ENCODE data around the gene MAPRE2.

MAPRE2 gene

DNA sequence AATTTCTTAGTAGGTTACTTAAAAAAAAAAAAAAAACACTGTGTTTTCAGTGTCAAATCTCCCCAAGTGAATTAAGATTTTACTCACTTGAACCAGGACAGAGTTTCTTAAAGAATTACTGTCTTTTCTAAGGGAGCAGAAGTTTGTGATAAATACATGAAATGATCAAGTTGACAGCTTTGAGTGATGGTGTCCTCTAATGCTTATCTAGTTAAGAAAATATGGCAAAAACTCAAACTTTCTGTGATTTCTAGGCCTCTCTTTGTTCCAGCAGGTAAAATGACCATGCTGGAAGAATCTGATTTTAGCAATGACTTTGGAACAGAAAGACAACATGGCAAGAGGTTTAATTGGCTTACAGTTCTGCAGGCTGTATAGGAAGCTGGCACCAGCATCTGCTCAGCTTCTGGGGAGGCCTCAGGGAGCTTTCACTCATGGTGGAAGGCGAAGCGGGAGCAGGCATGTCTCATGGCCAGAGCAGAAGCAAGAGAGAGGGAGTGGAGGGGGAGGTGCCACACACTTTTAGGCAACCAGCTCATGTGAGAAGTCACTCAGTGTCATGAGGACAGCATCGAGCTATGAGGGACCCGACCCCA lies 6.6 kb downstream of the MAPRE2 start:
- H3K4me1 ChIP-seq (ENCODE audit: control insufficient read depth in 2 of 2, insufficient read depth in 2 of 2, low read length in 2 of 2), result peaks cover 3 to 10% of the 10 kb centered on the region in 2 donors
- no peaks in the 10 kb centered on the region for H3K36me3 ChIP-seq (ENCODE audit: control insufficient read depth in 2 of 2, insufficient read depth in 2 of 2, low read length in 2 of 2)
- no peak overlapping the region for H3K27ac ChIP-seq (ENCODE audit: low read depth in 2 of 2, low read length in 2 of 2)
- H3K9me3 ChIP-seq (ENCODE audit: control insufficient read depth in 2 of 2, low read length in 2 of 2), result no peaks in the 10 kb centered on the region
- H3K9ac ChIP-seq (ENCODE audit: low read depth in 1 of 2, low read length in 2 of 2), result no peak overlapping the region
- no peak overlapping the region for H3K4me3 ChIP-seq (ENCODE audit: low read length in 2 of 2)
- no peaks in the 10 kb centered on the region for H3K27me3 ChIP-seq (ENCODE audit: control insufficient read depth in 2 of 2, insufficient read depth in 2 of 2, low read length in 2 of 2)

DNA sequence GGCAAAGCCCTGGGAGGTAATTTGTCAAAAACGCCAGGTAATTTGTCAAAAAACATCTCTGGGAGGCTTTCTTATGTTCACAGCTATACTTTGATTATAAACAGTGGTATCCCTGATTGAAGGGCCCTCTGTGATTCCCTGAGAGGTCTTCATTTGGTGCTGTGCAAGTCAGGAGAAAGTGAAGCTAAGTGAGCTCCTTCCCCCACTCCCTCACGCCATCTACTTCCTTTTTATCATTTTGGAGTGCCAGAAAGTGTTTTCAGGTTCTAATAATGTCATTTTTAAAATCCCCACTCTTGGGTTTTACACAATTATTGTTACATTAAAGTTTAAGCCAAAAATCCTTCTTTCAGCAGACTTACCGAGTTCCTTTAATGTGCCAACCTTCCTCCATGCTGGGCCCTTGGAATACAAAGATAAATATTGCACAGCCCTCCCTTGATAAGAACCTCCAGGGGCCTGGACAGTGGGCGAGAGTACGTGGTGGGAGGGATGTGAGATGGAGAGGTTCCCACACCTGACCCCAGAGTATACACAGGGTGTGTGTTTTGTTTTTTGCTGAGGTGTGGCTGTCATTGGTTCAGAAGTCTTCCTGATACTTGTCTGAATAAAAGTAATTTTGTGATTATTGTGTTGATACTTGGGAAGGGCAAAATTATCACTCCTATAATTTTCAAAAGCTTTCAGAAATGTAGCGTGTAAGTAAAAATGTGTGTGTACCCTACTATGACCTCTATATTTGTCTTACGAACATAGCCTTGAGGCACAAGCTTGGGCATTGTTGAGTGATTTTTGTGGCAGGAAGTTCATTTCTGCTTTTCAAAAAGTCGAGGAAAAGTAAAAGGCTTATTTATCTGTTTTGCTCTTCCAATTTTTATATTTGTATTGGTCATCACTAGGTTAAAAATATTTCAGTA lies 8.2 kb downstream of the MAPRE2 start:
- Histone ChIP-seq H3K9me3 (ENCODE audit: control insufficient read depth in 2 of 2, low read length in 2 of 2) (no peaks in the 10 kb centered on the region), H3K27me3 (ENCODE audit: control insufficient read depth in 2 of 2, insufficient read depth in 2 of 2, low read length in 2 of 2) (no peaks in the 10 kb centered on the region), H3K27ac (ENCODE audit: low read depth in 2 of 2, low read length in 2 of 2) (peak overlapping the region in 1 of 2 donors; percentile 41), H3K36me3 (ENCODE audit: control insufficient read depth in 2 of 2, insufficient read depth in 2 of 2, low read length in 2 of 2) (no peaks in the 10 kb centered on the region), H3K4me1 (ENCODE audit: control insufficient read depth in 2 of 2, insufficient read depth in 2 of 2, low read length in 2 of 2) (peaks cover 3 to 9% of the 10 kb centered on the region in 2 donors), H3K9ac (ENCODE audit: low read depth in 1 of 2, low read length in 2 of 2) (no peak overlapping the region), H3K4me3 (ENCODE audit: low read length in 2 of 2) (no peak overlapping the region)

DNA sequence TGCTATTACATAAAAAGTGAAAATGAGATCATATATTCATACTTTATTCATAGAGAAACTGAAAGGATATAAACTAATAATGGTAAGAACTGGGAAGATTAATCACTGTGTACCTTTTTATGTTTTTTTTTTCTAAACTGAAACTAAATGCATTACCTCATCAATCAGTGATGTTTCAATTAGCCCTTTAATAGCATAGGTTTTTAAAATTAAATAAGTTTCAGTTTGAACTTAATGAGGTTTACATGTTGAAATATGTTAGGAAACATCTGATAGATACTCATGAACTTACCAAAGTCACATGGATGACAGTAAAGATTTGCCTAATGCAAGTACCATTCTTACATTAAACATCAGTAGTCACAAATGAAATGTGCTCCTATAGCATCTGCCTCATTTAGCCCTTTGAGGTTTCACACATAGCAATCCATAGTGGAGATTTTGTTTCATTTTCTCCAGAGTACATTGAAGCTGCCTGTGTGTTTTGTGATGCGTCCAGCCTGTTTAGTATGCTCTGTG lies 8.9 kb downstream of the MAPRE2 start:
- Histone ChIP-seq H3K36me3 (ENCODE audit: control insufficient read depth in 2 of 2, insufficient read depth in 2 of 2, low read length in 2 of 2) (no peaks in the 10 kb centered on the region), H3K4me3 (ENCODE audit: low read length in 2 of 2) (no peak overlapping the region), H3K27me3 (ENCODE audit: control insufficient read depth in 2 of 2, insufficient read depth in 2 of 2, low read length in 2 of 2) (no peaks in the 10 kb centered on the region), H3K4me1 (ENCODE audit: control insufficient read depth in 2 of 2, insufficient read depth in 2 of 2, low read length in 2 of 2) (peaks cover 3 to 9% of the 10 kb centered on the region in 2 donors), H3K9ac (ENCODE audit: low read depth in 1 of 2, low read length in 2 of 2) (no peak overlapping the region), H3K9me3 (ENCODE audit: control insufficient read depth in 2 of 2, low read length in 2 of 2) (no peaks in the 10 kb centered on the region), H3K27ac (ENCODE audit: low read depth in 2 of 2, low read length in 2 of 2) (no peak overlapping the region)

DNA sequence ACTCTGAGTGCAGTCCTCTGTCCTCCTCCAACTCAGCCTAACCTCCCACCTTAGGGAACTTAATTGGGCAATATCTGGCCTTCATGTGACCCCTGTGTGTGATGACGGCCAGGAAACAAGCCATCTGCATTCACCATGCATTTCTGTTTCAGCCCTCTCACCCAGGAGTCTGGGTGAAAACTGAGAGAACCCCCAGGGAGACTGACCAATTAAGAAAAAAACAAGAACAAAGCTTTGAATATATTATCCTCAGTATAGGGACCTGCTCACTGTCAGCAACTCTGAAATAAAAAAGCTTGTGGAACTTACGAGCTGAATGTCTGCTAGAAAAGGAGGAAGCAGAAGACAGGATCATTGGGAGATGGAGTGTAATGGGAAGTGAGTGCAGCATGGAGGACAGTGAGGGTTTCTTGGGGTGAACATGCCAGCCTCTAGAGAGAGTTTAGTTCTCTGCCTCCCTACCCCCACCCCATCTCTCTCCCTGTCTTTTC lies 9.5 kb downstream of the MAPRE2 start:
- H3K4me3 ChIP-seq (ENCODE audit: low read length in 2 of 2), result no peak overlapping the region
- H3K9ac ChIP-seq (ENCODE audit: low read depth in 1 of 2, low read length in 2 of 2), result no peak overlapping the region
- no peaks in the 10 kb centered on the region for H3K9me3 ChIP-seq (ENCODE audit: control insufficient read depth in 2 of 2, low read length in 2 of 2)

DNA sequence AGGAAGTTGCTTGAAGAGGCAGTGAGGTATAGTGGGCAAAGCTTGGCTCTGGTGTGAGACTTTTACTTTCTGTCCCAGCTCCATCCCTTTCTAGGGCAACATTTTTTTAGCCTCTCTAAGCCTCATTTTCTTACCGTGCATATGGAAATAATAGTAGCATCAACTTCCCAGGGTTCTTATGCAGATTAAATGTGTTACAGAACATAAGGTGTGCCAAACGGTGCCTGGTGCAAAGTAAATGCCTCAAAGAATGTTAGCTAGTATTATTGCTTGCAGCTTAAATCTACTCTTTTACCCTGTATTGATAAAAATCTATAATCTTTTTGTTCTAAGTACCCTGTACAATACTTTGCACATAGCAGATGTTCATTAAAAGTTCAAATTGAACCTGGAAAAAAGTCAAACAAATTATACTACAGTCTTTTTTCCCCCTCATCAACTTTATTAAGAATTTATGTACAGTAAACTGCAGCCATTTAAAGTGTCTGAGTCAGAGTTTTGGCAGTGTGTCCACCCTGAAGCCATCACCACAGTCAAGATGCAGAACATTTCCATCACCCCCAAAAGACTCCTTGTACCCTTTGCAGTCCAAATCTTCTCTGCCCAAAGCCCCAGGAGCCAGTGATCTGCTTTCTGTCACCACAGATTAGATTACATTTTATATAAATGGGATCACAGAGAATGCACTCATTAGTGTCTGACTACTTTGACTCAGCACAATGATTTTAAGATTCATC lies 10.6 kb downstream of the MAPRE2 start:
- H3K4me1 ChIP-seq (ENCODE audit: control insufficient read depth in 2 of 2, insufficient read depth in 2 of 2, low read length in 2 of 2), result peaks cover 3 to 9% of the 10 kb centered on the region in 2 donors
- no peaks in the 10 kb centered on the region for H3K27me3 ChIP-seq (ENCODE audit: control insufficient read depth in 2 of 2, insufficient read depth in 2 of 2, low read length in 2 of 2)
- H3K36me3 ChIP-seq (ENCODE audit: control insufficient read depth in 2 of 2, insufficient read depth in 2 of 2, low read length in 2 of 2), result no peaks in the 10 kb centered on the region
- no peak overlapping the region for H3K27ac ChIP-seq (ENCODE audit: low read depth in 2 of 2, low read length in 2 of 2)
- H3K4me3 ChIP-seq (ENCODE audit: low read length in 2 of 2), result no peak overlapping the region
- H3K9me3 ChIP-seq (ENCODE audit: control insufficient read depth in 2 of 2, low read length in 2 of 2), result no peaks in the 10 kb centered on the region
- no peak overlapping the region for H3K9ac ChIP-seq (ENCODE audit: low read depth in 1 of 2, low read length in 2 of 2)

More for the DNA sequence above, 9.5 kb downstream of the MAPRE2 start:
- H3K4me1 ChIP-seq (ENCODE audit: control insufficient read depth in 2 of 2, insufficient read depth in 2 of 2, low read length in 2 of 2), result peaks cover 3 to 9% of the 10 kb centered on the region in 2 donors
- no peaks in the 10 kb centered on the region for H3K36me3 ChIP-seq (ENCODE audit: control insufficient read depth in 2 of 2, insufficient read depth in 2 of 2, low read length in 2 of 2)
- no peaks in the 10 kb centered on the region for H3K27me3 ChIP-seq (ENCODE audit: control insufficient read depth in 2 of 2, insufficient read depth in 2 of 2, low read length in 2 of 2)
- H3K27ac ChIP-seq (ENCODE audit: low read depth in 2 of 2, low read length in 2 of 2), result peak overlapping the region in 1 of 2 donors; percentile 5

DNA sequence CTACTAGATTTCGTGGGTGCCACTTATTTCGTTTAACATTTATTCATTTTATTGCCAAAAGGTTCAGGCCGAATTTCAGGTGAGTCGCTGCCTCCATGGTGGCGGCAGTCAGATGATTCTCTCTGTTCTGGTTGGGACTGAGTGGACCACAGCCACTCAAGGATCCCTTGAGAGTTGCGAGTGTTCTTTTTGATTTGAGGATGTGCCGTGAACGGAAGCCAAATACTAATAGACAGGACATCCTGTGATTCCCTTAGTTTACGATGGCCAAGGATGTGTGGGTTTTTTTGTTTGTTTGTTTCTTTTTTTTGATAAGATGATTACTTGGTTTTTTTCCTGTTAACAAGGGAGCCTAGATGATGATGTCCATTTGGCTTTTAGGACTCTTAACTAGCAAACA lies 13.2 kb downstream of the MAPRE2 start:
- no peaks in the 10 kb centered on the region for H3K36me3 ChIP-seq (ENCODE audit: control insufficient read depth in 2 of 2, insufficient read depth in 2 of 2, low read length in 2 of 2)
- no peak overlapping the region for H3K9ac ChIP-seq (ENCODE audit: low read depth in 1 of 2, low read length in 2 of 2)
- peaks cover 3 to 8% of the 10 kb centered on the region in 2 donors for H3K4me1 ChIP-seq (ENCODE audit: control insufficient read depth in 2 of 2, insufficient read depth in 2 of 2, low read length in 2 of 2)
- H3K9me3 ChIP-seq (ENCODE audit: control insufficient read depth in 2 of 2, low read length in 2 of 2), result no peaks in the 10 kb centered on the region
- no peaks in the 10 kb centered on the region for H3K27me3 ChIP-seq (ENCODE audit: control insufficient read depth in 2 of 2, insufficient read depth in 2 of 2, low read length in 2 of 2)
- no peak overlapping the region for H3K27ac ChIP-seq (ENCODE audit: low read depth in 2 of 2, low read length in 2 of 2)
- no peak overlapping the region for H3K4me3 ChIP-seq (ENCODE audit: low read length in 2 of 2)

DNA sequence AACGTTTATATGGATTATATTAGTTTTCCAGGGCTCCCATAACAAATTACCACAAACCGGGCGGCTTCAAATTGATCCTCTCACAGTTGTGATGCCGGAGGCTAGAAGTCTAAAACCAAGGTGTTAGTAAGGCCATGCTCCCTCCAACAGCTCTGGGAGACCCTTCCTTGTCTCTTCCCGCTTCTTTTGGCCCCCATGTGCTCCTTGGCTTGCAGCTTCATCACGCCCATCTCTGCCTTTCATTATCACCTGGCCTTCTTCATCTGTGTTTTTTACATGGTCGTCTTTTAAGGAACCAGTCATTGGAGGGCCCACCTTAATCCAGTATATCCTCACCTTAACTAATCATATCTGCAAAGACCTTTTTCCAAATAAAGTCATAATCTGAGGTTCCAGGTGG lies 13.9 kb downstream of the MAPRE2 start:
- H3K27ac ChIP-seq (ENCODE audit: low read depth in 2 of 2, low read length in 2 of 2), result no peak overlapping the region
- no peak overlapping the region for H3K4me3 ChIP-seq (ENCODE audit: low read length in 2 of 2)
- no peaks in the 10 kb centered on the region for H3K36me3 ChIP-seq (ENCODE audit: control insufficient read depth in 2 of 2, insufficient read depth in 2 of 2, low read length in 2 of 2)
- H3K9ac ChIP-seq (ENCODE audit: low read depth in 1 of 2, low read length in 2 of 2), result no peak overlapping the region
- no peaks in the 10 kb centered on the region for H3K9me3 ChIP-seq (ENCODE audit: control insufficient read depth in 2 of 2, low read length in 2 of 2)
- no peaks in the 10 kb centered on the region for H3K27me3 ChIP-seq (ENCODE audit: control insufficient read depth in 2 of 2, insufficient read depth in 2 of 2, low read length in 2 of 2)
- H3K4me1 ChIP-seq (ENCODE audit: control insufficient read depth in 2 of 2, insufficient read depth in 2 of 2, low read length in 2 of 2), result peaks cover 3 to 9% of the 10 kb centered on the region in 2 donors

DNA sequence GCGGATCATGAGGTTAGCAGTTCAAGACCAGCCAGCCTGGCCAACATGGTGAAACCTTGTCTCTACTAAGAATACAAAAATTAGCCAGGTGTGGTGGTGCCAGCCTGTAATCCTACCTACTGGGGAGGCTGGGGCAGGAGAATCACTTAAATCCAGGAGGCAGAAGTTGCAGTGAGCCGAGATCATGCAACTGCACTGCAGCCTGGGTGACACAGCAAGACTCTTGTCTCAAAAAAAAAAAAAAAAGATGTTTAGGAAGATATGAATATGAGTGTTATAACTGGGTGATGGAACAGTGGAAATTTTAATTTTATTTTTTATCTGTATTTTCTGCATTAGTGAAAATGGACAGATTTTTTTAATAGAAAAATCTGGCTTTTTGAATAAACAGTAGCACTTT lies 14.5 kb downstream of the MAPRE2 start:
- Histone ChIP-seq H3K9me3 (ENCODE audit: control insufficient read depth in 2 of 2, low read length in 2 of 2) (no peaks in the 10 kb centered on the region), H3K27ac (ENCODE audit: low read depth in 2 of 2, low read length in 2 of 2) (no peak overlapping the region)

DNA sequence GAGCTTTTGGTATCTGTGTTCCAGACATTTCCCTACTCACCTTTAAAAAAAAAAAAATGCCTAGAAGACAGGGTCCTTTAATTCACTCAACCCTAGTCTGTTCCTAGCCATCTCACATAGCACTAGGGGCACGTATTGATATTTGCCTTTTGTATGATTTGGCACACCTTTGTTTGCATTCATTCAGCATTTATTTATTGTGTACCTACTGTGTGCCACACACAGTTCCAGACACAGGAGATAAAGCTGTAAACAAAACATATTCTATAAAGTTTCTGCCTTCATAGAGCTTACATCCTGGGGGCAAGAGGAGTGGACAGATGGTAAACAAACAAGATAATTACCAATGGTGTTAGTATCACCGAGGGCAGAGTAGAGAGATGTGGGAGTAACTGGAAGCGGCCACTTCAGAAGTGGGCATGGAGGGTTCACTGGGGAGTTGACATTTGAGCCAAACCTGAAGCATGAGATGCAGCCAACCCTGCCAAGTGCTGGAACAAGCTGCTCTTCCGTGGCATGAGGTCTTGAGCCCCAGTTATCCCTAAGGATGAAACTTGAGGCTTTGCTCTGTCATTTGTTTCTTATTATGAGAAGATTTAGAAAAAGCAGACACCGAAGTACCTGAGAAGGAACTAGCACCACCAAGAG lies 18.2 kb downstream of the MAPRE2 start:
- no peak overlapping the region for H3K4me3 ChIP-seq (ENCODE audit: low read length in 2 of 2)
- H3K27ac ChIP-seq (ENCODE audit: low read depth in 2 of 2, low read length in 2 of 2), result no peak overlapping the region
- H3K9ac ChIP-seq (ENCODE audit: low read depth in 1 of 2, low read length in 2 of 2), result no peak overlapping the region
- H3K9me3 ChIP-seq (ENCODE audit: control insufficient read depth in 2 of 2, low read length in 2 of 2), result no peaks in the 10 kb centered on the region
- no peaks in the 10 kb centered on the region for H3K36me3 ChIP-seq (ENCODE audit: control insufficient read depth in 2 of 2, insufficient read depth in 2 of 2, low read length in 2 of 2)
- no peaks in the 10 kb centered on the region for H3K27me3 ChIP-seq (ENCODE audit: control insufficient read depth in 2 of 2, insufficient read depth in 2 of 2, low read length in 2 of 2)
- H3K4me1 ChIP-seq (ENCODE audit: control insufficient read depth in 2 of 2, insufficient read depth in 2 of 2, low read length in 2 of 2), result peaks cover 0 to 6% of the 10 kb centered on the region in 2 donors

More for the DNA sequence above, 14.5 kb downstream of the MAPRE2 start:
- H3K4me1 ChIP-seq (ENCODE audit: control insufficient read depth in 2 of 2, insufficient read depth in 2 of 2, low read length in 2 of 2), result peaks cover 3 to 11% of the 10 kb centered on the region in 2 donors
- H3K9ac ChIP-seq (ENCODE audit: low read depth in 1 of 2, low read length in 2 of 2), result no peak overlapping the region
- H3K4me3 ChIP-seq (ENCODE audit: low read length in 2 of 2), result no peak overlapping the region
- H3K36me3 ChIP-seq (ENCODE audit: control insufficient read depth in 2 of 2, insufficient read depth in 2 of 2, low read length in 2 of 2), result no peaks in the 10 kb centered on the region
- no peaks in the 10 kb centered on the region for H3K27me3 ChIP-seq (ENCODE audit: control insufficient read depth in 2 of 2, insufficient read depth in 2 of 2, low read length in 2 of 2)

Data from mucosa of rectum (tissue), 2 donors.